GM23248 (cell line): Measurements from ENCODE around the gene ZNRF1.

Experiments used
- EZH2 ChIP-seq: fragments of 200-600 bp; sonication (generic); IDR thresholded peaks from 2 replicates; pipeline ENCODE4 v1.6.1; 2018; ENCODE audit warnings: antibody characterized with exemption, mild to moderate bottlenecking; ENCODE audit not compliant: insufficient read depth, poor library complexity, severe bottlenecking
- EZH2phosphoT487 ChIP-seq: fragments of 200-600 bp; sonication (generic); IDR thresholded peaks from 2 replicates; pipeline ENCODE4 v1.6.1; 2018; ENCODE audit warnings: antibody characterized with exemption, moderate library complexity, mild to moderate bottlenecking, low read depth; ENCODE audit not compliant: insufficient read depth

GRCh38 chr16:75138233-75138632, 139.4 kb downstream of the ZNRF1 start:
- TF ChIP-seq EZH2 (no peak), EZH2phosphoT487 (no peak)
